OCI-LY1 (cell line): ENCODE measurements around the gene MIGA1.

Experiments
- EZH2 ChIP-seq: fragments of 200-600 bp; sonication (generic), shearing (Covaris generic); IDR thresholded peaks from 2 replicates; pipeline ENCODE4 v1.8.0; 2017; ENCODE audit warnings: borderline replicate concordance, mixed run types, mild to moderate bottlenecking, antibody characterized with exemption, low read length, moderate library complexity, mixed read lengths
- TF ChIP-seq, protein P1 (sequence below): fragments of 200-600 bp; sonication (generic), shearing (Covaris generic); IDR thresholded peaks from 2 replicates; pipeline ENCODE4 v1.5.1; 2017; ENCODE audit warnings: mild to moderate bottlenecking, antibody characterized with exemption, low read length, moderate library complexity, mixed read lengths

DNA sequence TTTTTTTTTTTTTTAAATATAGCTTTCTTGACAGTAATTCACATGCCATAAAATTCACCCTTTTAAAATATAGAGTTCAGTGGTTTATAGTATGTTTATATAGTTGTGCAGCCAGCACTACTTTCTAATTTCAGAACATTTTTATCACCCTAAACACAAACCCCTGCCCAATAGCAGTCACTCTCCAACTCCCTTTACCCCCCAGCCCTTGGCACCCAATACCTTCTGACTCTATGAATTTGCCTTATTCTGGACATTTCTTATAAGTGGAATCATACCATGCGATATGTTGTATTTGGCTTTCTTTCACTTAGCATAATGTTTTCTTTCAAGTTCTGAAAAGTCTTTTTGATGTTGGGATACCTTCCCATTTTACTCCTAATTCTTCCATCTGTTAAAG lies 66.5 kb downstream of the MIGA1 start:
- TF ChIP-seq, protein P1, sequence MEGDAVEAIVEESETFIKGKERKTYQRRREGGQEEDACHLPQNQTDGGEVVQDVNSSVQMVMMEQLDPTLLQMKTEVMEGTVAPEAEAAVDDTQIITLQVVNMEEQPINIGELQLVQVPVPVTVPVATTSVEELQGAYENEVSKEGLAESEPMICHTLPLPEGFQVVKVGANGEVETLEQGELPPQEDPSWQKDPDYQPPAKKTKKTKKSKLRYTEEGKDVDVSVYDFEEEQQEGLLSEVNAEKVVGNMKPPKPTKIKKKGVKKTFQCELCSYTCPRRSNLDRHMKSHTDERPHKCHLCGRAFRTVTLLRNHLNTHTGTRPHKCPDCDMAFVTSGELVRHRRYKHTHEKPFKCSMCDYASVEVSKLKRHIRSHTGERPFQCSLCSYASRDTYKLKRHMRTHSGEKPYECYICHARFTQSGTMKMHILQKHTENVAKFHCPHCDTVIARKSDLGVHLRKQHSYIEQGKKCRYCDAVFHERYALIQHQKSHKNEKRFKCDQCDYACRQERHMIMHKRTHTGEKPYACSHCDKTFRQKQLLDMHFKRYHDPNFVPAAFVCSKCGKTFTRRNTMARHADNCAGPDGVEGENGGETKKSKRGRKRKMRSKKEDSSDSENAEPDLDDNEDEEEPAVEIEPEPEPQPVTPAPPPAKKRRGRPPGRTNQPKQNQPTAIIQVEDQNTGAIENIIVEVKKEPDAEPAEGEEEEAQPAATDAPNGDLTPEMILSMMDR, result no peak
- no peak for TF ChIP-seq EZH2
